GM20431 (cell line): ENCODE results near the gene RNF149.
"Not testable (repeated sequence)": the region's sequence is repeated elsewhere in the genome, so short reads cannot be mapped to it uniquely, and the experiment has no call there.

Experiments
- in situ Hi-C: fragments of 300-500 bp; cut with MseI, MboI; formaldehyde crosslinking; loops from one replicate; pipeline ENCODE4 v1.15.0; 2020; ENCODE audit warnings: low sequenced_read_pairs; ENCODE audit not compliant: unreplicated experiment

RNF149 gene

DNA sequence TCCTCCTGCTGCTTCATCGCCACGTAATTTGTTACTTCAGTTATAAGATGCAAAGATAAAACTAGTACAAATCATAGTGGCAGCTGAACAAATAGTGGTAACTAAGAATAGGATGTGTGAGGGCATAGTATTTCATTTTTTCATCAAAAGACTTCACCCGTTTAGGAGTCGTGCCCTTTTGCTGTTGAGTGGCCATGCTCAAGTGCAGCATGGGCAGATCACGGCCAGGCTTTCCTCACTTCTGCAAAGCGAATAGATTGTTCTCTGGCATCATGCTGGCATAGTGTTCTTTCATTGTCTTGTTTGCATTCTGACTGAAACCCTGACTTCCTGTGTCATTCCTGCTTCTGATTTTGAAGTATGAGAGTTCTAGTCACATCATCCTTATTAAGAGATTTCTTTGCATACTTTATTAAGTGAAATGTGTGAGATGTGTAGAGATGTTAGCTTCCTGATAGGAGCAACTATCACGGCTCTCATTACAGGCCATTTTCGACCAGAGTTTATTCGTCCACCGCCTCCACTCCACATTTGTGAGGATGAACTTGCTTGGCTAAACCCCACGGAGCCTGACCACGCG, 44.1 kb downstream of the RNF149 start:
- in situ Hi-C loops = no loop called here

DNA sequence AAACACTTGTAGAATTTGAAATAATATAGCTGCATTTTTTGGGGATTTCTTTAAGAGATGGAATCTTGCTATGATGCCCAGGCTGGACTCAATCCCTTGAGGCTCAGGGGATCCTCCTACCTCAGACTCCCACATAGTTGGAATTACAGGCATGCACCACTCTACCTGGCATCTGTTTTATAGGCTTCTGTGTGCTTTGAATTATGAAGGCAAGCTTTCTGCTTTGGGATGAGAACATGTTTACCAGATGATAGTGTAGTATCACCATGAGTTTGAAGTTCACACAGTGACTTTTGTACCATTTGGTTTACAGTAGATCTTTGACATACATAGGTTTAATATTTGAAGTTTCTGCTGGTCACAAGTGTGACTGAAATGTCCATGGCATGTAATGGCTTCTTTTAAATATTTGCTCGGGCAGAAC, 45.1 kb downstream of the RNF149 start:
- in situ Hi-C loops = no loop called here

DNA sequence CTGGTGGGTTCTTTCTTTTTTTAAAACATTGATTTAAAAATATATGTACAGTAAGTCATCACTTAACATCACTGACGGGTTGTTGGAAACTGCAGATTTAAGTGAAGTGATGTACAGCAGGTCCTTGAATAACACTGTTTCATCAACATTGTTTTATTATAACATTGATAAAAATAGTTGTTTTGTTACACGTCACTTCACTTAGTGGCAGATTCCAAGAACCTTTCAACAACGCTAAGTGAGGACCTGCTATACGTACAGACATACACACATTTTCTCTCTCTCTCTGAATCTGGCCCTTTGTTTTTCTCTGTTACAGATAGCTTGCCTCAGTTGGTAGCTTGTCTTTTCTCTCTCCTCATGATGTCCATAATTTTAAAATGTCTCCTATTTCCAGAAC, 46.4 kb downstream of the RNF149 start:
- in situ Hi-C loops = no loop called here

DNA sequence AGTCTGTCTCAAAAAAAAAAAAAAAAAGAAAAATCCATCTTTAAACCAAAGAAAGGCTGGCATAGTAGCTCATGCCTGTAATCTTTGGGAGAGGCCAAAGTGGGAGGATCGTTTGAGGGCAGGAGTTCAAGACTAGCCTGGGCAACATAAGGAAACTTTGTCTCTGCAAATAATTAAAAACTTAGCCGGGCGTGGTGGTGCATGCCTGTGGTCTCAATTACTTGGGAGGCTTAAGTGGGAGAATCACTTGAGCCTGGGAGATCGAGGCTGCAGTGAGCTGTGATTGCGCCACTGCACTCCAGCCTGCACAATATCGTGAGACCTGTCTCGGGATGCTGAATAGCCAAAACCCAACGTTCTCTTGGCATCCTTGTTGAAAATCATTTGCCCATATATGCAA, 49.7 kb downstream of the RNF149 start:
- in situ Hi-C loops = no loop called here

DNA sequence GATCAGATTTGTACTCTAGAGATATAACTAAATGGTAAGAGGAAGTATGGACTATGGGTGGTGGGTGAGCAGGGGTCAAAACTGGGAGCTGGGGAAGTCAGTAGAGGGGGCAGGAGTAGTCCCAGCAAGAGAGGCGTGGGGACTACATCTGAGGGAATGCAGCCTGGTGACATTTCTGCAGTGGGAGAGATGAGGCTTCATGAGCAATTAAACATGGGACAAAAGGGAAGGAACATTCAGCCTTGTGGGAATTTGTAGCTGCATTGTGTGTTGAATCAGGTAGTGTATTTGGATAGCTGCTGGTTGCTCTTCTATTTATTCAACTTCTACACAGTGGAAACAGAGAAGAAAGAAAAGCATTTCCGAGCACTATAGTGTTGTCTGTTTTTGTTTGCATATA, 52.2 kb downstream of the RNF149 start:
- in situ Hi-C loops = no loop called here

DNA sequence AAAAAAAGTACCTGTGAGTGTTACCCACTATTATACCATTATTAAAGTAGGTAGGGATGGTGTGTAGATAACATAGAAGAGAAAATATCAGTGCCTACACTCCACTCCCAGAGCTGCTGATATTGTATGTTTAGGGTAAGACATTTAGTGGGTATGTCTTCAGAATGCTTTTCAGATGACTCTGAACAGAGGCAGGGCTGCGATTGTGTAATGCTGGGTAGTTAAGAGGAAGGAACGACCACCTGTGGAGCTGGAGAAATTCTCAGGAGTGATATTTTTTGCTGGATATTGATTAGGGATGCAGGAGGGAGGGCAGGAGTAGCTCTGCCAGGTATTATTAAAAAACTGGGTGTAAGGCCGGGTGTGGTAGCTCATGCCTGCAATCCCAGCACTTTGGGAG, 53.0 kb downstream of the RNF149 start:
- in situ Hi-C loops = no loop called here

DNA sequence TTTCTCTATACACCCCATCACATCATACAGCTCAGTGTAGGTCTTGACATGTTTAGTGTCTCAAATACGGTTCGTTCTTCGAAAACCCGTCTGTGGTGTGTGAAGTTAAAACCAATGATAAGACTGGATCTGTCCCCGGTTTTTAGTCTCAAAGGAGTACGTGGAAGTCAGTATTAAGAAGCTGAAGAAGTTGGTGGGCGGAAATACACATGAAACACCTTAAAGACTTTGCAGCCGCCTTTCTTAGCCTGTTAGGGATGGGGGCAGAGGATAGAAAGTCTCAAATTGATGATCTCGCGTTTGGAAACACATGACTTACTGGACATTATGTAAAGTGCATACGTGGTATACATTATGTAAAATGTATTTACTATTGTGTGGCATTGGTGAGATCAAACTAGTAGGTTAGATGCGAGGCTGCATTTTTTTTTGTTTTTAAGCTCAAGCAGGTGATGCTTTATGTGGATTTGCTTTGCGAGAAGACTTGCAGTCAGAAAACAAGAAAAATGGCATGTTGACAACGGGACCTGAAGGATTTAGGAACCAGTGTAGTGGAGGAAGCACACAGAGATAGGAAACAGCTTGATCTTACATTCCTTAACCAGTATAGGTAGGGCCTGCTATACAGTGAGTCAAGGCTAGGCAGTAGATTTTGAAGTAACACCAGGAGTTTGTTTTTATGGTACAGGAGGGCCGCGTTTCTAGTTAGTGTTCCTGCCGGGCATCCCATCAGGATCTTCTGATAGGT, 54.6 kb downstream of the RNF149 start:
- in situ Hi-C loops = no loop called here

DNA sequence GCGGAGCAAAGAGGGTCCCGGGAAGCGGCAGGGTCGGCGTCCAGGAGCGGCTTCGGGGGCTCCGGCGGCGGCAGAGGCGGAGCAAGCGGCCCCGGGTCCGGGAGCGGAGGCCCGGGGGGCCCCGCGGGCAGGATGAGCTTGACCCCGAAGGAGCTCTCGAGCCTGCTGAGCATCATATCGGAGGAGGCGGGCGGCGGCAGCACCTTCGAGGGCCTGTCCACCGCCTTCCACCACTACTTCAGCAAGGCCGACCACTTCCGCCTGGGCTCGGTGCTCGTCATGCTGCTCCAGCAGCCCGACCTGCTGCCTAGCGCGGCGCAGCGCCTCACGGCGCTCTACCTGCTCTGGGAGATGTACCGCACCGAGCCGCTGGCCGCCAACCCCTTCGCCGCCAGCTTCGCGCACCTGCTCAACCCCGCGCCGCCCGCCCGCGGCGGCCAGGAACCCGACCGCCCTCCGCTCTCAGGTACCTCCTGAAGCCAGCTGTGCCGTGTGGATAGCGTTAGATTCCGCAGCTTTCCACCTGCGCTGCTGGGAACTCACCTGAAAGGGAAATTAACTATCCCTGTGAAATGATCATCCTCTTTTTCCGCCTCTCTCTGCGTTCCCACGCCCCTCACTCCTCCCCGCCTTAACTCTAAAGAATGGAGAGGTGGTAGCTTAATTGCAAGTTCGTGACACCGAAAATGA, 55.3 kb downstream of the RNF149 start:
- in situ Hi-C loops = no loop called here

DNA sequence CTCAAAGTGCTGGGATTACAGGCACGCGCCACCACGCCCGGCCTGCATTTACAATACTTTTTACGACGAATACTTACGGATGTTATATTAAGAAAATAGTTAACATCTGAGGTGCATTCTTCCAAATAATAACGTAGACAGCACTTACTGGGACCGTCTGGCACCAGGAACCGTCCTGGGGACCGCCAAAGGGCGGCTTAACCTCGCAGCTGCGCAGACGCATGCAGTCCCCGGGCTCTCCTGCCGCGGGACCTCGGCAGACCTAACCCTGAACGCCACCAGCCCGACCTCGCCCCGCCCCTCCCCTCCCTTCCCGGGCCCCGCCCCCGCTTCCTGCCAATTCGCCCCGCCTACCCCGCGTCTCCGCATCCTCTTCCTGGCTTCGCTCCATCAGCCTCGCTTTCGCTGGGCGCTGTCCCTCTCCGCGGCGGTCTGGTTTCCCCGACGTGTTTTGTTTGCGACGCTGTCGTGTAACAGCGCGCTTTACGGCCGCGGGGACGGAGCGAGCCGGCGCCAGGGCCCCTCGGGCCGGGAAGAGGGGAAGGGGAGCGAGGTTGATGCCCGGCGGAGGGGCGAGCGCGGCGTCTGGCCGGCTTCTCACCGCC, 56.0 kb downstream of the RNF149 start, which contains the start of gene CNOT11:
Gene CNOT11, plus strand, starts transcription at position 479 of the 605 bp plus-strand sequence. Its CDS starts 79 bp downstream, at position 558.
- in situ Hi-C loops = no loop called here

DNA sequence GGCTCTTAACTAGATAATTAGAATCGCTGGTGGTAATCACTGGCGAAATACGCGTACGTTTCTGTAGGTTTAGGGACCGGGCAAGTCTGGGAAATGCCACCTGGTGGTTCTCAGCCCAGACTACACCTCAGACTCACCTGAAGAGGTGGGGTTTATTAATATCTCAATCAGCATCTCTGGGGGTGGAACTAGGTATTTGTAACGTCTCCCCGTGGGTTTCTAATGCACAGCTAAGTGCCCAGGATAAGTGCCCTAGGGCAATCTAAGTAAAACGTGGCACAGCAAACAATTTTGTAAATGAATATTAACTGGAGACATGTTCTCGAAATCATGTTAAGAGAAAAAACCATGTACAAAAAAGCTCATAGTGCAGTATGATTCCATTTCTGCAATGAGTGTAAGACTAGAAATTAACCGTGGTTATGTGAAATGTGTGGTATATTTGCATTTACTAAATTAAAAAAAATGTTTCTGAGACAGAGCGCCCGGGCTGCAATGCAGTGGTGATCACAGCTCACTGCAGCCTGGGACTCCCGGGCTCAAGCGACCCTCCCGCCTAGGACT, 56.6 kb downstream of the RNF149 start:
- in situ Hi-C loops = no loop called here

DNA sequence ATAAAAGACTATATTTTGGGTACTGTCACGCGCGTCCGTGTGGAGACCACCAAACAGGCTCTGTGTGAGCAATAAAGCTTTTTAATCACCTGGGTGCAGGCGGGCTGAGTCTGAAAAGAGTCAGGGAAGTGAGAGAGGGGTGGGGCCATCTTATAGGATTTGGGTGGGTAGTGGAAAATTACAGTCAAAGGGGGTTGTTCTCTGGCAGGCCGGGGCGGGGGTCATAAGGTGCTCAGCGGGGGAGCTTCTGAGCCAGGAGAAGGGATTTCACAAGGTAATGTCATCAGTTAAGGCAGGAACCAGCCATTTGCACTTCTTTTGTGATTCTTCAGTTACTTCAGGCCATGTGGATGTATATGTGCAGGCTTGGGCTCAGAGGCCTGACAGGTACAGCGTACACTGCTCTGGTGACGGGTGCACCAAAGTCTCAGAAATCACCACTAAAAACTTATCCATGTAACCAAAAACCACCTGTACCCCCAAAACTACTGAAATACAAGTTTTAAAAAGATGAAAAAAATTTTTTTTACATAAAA, 57.2 kb downstream of the RNF149 start:
- in situ Hi-C loops = not testable (repeated sequence)

DNA sequence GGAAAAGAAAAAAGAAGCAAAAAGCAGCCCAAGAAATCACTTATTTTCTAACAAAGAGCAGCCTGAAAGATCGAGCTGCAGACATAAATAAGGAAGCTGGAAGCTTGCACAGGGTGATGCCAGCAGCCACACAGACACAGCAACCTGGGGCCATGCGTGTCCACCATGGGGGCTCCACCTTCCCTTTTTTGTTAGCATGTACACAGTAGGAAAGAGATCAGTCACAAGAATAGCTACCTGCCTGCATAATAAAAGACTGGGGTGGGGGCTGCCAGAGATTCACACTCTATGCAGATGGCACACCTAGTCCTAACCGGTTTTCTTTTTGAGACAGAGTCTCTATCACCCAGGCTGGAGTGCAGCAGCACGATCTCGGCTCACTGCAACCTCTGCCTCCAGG, 58.7 kb downstream of the RNF149 start:
- in situ Hi-C loops = no loop called here

DNA sequence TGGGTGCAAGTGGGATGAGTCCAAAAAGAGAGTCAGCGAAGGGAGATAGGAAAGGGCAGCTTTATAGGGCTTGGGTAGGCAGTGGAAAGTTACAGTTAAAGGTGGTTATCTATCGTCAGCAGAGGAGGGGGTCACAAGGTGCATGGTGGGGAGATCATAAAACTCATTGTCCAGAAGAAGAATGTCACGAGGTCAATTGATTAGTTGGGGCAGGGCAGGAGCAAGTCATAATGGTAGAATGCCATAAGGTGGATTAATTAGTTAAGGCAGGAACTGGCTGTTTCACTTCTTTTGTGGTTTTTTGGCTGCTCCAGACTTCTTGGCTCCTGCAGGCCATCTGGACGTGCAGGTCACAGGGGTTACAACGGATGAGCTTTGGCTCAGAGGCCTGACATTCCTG, 59.7 kb downstream of the RNF149 start:
- in situ Hi-C loops = not testable (repeated sequence)

DNA sequence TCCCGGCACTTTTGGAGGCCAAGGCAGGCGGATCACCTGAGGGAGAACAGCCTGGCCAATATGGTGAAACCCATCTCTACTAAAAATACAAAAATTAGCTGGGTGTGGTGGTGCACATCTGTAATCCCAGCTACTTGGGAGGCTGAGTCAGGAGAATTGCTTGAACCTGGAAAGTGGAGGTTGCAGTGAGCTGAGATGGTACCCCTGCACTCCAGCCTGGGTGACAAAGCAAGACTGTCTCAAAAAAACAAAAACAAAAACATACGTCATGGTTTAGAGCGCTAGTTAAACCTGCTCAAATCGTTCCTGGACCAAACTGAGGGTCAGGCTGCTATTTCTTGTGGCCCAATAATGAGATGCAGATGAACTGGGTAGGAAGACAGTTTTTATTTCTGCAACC, 63.0 kb downstream of the RNF149 start:
- in situ Hi-C loops = not testable (repeated sequence)

DNA sequence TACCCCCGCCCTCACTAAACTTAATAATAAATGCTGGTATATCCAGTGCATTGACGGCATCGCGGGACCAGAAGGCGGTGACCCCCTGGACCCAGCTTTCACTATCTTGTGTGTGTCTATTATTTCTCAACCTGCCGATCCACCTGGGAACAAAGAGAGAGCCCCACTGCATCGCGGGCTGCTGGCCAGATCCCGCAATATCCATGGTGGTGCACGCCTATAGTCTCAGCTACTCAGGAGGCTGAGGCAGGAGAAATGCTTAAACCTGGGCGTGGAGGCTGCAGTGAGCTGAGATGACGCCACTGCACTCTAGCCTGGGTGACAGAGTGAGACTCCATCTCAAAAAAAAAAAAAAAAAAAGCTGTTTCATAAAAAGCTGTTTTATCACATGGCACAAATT, 63.6 kb downstream of the RNF149 start:
- in situ Hi-C loops = not testable (repeated sequence)

DNA sequence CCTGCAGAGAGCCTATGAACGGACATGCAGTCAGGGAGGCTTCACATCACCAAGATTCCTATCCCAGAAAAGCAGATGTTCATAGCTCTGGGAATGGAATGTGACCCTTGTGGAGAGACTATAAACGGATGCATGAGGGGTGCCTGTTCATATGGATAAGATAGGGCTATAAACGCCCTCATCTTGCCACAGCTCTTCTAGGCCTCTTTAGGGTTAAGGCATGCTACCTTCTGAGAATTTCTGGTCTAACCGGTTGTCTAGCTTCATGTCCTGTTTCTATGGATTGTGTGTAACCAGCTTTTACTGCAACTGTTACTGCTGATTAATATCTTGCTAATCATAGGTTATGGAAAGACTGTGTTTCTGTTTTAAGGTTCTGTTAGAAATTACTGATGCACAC, 64.1 kb downstream of the RNF149 start:
- in situ Hi-C loops = not testable (repeated sequence)

DNA sequence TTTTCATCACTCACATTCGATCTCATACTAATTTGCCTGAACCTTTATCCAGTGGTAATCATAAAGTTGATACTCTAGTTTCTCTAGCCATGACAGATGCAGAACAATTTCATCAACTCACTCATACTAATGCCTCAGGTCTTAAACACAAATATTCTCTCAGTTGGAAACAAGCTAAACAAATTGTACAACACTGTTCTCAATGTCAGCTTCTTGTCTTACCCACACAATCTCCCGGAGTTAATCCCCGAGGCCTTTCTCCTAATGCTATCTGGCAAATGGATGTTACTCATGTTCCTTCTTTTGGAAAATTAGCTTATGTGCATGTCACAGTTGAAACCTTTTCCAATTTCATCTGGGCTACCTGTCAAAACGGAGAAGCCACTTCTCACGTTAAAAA, 67.3 kb downstream of the RNF149 start:
- in situ Hi-C loops = no loop called here

DNA sequence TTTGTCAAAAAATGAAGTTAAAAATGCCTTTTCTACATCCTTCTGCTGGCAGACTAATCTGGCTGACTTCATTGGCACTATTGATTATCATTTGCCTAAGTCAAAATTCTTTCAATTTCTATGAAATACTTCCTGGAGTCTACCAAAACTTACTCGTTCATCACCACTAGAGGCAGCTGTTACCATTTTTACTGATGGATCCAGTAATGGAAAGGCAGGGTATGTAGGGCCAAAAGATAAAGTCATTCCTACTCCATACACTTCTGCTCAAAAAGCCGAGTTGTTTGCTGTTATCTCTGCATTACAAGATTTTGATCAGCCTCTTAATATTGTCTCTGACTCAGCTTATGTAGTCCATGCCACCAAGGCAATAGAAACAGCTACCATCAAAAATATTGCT, 67.8 kb downstream of the RNF149 start:
- in situ Hi-C loops = not testable (repeated sequence)

DNA sequence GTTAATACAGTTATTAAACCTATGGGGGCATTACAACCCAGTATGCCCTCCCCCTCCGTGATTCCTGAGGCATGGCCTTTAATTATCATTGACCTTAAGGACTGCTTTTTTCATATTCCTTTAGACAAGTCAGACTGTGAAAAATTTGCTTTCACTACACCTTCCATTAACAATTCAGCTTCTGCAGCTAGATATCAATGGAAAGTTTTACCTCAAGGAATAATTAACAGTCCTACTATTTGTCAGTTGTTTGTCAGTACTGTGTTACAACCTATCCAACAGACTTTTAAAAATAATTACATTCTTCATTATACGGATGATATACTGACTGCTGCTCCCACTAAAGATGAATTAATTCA, 68.8 kb downstream of the RNF149 start:
- in situ Hi-C loops = not testable (repeated sequence)

DNA sequence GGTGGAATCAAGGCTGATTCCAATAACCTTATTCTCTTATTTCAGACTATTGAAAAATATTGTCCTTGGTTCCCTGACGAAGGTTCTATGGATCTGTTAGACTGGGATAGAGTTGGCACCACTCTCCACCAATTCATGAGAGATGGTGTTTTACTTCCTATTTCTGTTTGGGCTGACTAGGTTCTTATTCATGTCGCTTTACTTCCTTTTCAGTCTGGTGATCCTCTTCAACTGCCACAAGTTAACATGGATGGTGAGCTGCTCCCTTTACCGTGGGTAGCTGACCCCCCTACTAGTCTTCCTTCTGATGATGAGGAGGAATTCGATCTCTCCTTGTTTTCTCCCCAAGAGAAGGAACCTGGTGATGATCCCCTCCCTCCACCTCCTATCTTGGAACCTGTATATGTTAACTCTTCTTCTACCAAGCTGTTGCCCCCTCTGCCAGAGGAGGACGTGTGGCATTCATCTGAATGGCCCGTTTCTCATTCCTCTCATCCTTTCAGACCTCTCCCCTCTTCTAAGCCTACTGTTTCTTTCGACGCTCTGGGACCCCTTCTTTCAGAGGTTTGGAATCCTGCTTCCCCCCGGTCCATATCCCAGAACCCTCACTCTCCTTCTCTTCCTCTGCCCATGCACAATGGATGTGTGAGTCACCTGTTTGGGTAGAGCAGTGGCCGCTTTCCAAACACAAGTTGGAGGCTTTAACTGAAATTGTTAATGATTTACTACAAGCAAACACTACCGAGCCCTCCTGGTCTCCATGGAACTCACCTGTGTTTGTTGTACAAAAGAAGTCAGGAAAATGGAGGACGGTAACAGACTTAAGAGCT, 69.4 kb downstream of the RNF149 start:
- in situ Hi-C loops = no loop called here
